SU-DHL-6 (cell line): ENCODE measurements around the gene SH3TC2.

Source experiments
- H2AFZ ChIP-seq: fragments of 200-600 bp; sonication (generic); 2 replicates; pipeline ENCODE4 v1.6.1; 2014; ENCODE audit warnings: low read depth, mild to moderate bottlenecking, moderate library complexity, mixed read lengths, antibody characterized with exemption, low read length; ENCODE audit not compliant: severe bottlenecking
- H3F3A ChIP-seq: fragments of 200-600 bp; shearing (Covaris generic); 2 replicates; pipeline ENCODE4 v1.6.0; 2016; ENCODE audit warnings: antibody characterized with exemption, mild to moderate bottlenecking; ENCODE audit not compliant: insufficient read depth
- H3K27ac ChIP-seq: fragments of 200-600 bp; sonication (generic); 2 replicates; pipeline ENCODE4 v1.5.1; 2016; ENCODE audit warnings: low read depth, mild to moderate bottlenecking, low read length, moderate library complexity, mixed read lengths
- H3K27me3 ChIP-seq: fragments of 200-600 bp; sonication (generic), shearing (Covaris generic); 2 replicates; pipeline ENCODE4 v1.6.0; 2014; ENCODE audit warnings: mild to moderate bottlenecking, low read length
- H3K36me3 ChIP-seq: fragments of 200-600 bp; sonication (generic); 2 replicates; pipeline ENCODE4 v1.6.1; 2014; ENCODE audit warnings: mild to moderate bottlenecking, low read length, mixed read lengths
- H3K4me2 ChIP-seq: fragments of 300-600, 200-600 bp; shearing (Covaris generic), sonication (generic); 2 replicates; pipeline ENCODE4 v1.6.0; 2014; ENCODE audit warnings: low read length, low read depth, mild to moderate bottlenecking; ENCODE audit not compliant: poor library complexity, severe bottlenecking
- H3K4me3 ChIP-seq: fragments of 200-600 bp; sonication (generic); 2 replicates; pipeline ENCODE4 v1.5.1; 2014; ENCODE audit warnings: antibody characterized with exemption, low read length, mild to moderate bottlenecking, mixed read lengths; ENCODE audit not compliant: insufficient read depth, poor library complexity, severe bottlenecking
- H3K79me2 ChIP-seq: fragments of 200-600 bp; sonication (generic); 2 replicates; pipeline ENCODE4 v1.6.1; 2014; ENCODE audit warnings: mild to moderate bottlenecking, low read length, moderate library complexity; ENCODE audit not compliant: insufficient read depth
- H3K9ac ChIP-seq: fragments of 200-600 bp; sonication (generic); 2 replicates; pipeline ENCODE4 v1.7.0; 2014; ENCODE audit warnings: mild to moderate bottlenecking, low read length
- H3K9me2 ChIP-seq: fragments of 200-600 bp; sonication (generic); replicated peaks from 2 replicates; pipeline ENCODE4 v1.6.1; 2014; ENCODE audit warnings: low read length; ENCODE audit not compliant: insufficient read depth
- H3K9me3 ChIP-seq: fragments of 200-600 bp; sonication (generic); 2 replicates; pipeline ENCODE4 v1.6.1; 2014; ENCODE audit warnings: low read length, mixed read lengths; ENCODE audit not compliant: insufficient read depth
- H4K20me1 ChIP-seq: fragments of 200-600 bp; sonication (generic); 2 replicates; pipeline ENCODE4 v1.6.1; 2014; ENCODE audit warnings: low read depth, mild to moderate bottlenecking, antibody characterized with exemption, low read length, moderate library complexity, mixed read lengths
- CTCF ChIP-seq: fragments of 200-600 bp; sonication (generic); IDR thresholded peaks from one replicate; pipeline ENCODE4 v1.5.1; 2017; ENCODE audit warnings: antibody characterized with exemption, mild to moderate bottlenecking, low read length, moderate library complexity; ENCODE audit not compliant: insufficient read depth, poor library complexity, severe bottlenecking
- EZH2phosphoT487 ChIP-seq: fragments of 200-600 bp; sonication (generic), shearing (Covaris generic); conservative IDR thresholded peaks from 2 replicates; pipeline ENCODE4 v1.6.1; 2018; ENCODE audit warnings: mild to moderate bottlenecking, antibody characterized with exemption, low read length, moderate library complexity, mixed read lengths

SH3TC2 gene

DNA sequence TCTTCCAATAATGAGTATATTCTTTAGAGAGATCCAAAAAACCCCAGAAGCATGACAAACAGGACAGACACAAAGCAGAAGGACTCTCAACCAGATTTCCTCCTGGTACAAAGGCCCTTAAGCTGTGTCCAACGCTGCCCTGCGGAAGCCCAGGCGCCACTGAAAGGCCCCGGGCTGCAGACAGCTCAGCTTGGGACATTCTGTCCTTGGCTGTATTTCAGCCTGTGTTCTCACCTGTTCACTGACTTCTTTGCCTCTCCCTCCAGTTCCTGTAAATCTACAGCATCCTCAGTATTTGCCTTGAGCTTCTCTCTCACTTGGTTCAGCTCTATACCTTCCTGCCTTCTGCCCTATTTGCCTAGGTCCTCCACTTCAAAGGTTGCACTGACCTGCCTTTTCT, 96.5 kb downstream of the SH3TC2 start:
- H3K36me3 ChIP-seq: no peaks in the 10 kb centered on the region
- H3K79me2 ChIP-seq: no peaks in the 10 kb centered on the region
- no peaks in the 10 kb centered on the region for H3K9me2 ChIP-seq
- H3K9me3 ChIP-seq: no peaks in the 10 kb centered on the region
- H4K20me1 ChIP-seq: no peaks in the 10 kb centered on the region
- H3K27ac ChIP-seq: no peak overlapping the region
- H3K4me2 ChIP-seq: no peak overlapping the region
- H3K4me3 ChIP-seq: no peak overlapping the region
- no peak overlapping the region for H3K9ac ChIP-seq
- H3K27me3 ChIP-seq: no peaks in the 10 kb centered on the region
- no peaks in the 10 kb centered on the region for H3F3A ChIP-seq
- H2AFZ ChIP-seq: no peak overlapping the region
- no peak for TF ChIP-seq CTCF
- no peak for TF ChIP-seq EZH2phosphoT487

DNA sequence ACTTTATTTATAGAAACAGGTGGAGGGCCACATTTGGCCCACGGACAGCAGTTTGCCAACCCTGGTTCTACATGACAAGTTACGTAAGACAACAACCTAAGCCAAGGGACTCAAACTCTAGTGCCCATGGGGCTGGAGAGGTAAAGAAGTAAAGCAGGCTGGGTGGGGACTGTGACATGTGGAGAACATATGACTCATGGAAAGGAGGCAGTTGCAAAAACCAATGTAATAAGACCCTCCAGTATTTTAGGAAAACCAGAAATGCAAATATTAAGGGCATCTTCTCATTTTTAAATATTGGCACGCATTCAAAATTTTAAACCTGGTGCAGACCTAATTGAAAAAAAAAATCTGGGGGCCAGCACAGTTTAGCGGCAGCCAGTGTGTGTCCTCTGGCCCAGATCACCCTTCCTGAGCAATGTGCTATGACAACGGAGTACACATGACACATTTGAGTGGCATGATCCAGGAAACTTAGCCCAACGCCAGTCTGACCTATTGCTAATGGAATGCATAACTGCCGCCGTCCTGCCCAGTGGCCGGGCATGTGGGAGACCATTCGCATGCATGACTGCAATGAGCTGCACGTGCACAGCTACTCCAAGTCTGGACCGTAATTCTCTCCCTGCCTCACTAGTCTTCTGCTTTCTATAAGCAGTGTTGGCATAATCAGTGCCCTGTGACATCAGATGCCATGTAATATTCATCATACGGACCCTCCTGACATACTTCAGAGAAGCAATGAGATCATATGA, 97.2 kb downstream of the SH3TC2 start:
- H3K27me3 ChIP-seq: no peaks in the 10 kb centered on the region
- no peaks in the 10 kb centered on the region for H3K9me2 ChIP-seq
- H3K79me2 ChIP-seq: no peaks in the 10 kb centered on the region
- no peak overlapping the region for H3K4me3 ChIP-seq
- H3K36me3 ChIP-seq: no peaks in the 10 kb centered on the region
- no peaks in the 10 kb centered on the region for H4K20me1 ChIP-seq
- no peak overlapping the region for H3K9ac ChIP-seq
- no peak overlapping the region for H3K4me2 ChIP-seq
- no peaks in the 10 kb centered on the region for H3F3A ChIP-seq
- no peak overlapping the region for H2AFZ ChIP-seq
- H3K27ac ChIP-seq: no peak overlapping the region
- no peak for TF ChIP-seq EZH2phosphoT487
- TF ChIP-seq CTCF: no peak
- H3K9me3 ChIP-seq: no peaks in the 10 kb centered on the region

DNA sequence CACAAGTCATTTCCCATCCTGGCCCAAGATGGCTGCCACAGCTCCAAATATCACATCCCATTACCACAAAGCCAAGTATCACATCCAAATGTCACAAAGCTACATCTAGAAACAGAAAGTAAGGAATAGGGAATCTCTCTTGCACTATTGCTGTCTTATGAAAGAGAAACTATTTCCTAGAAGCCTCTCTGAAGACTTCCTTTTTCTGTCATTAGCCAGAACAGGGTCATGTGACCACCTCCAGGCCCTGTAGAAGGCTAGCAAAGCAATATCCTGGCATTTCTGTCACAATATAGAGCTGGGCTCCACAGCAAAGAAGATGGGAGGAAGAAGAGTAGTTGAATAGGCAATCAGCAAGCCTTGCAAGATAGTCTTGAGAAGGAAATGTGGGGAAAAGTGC, 99.2 kb downstream of the SH3TC2 start:
- no peak overlapping the region for H3K27ac ChIP-seq
- no peak overlapping the region for H3K4me3 ChIP-seq
- H2AFZ ChIP-seq: no peak overlapping the region
- TF ChIP-seq EZH2phosphoT487 (no peak), CTCF (no peak)
- no peaks in the 10 kb centered on the region for H4K20me1 ChIP-seq
- H3K9me3 ChIP-seq: no peaks in the 10 kb centered on the region
- H3F3A ChIP-seq: no peaks in the 10 kb centered on the region
- H3K9ac ChIP-seq: no peak overlapping the region
- H3K79me2 ChIP-seq: no peaks in the 10 kb centered on the region
- no peaks in the 10 kb centered on the region for H3K9me2 ChIP-seq
- no peaks in the 10 kb centered on the region for H3K36me3 ChIP-seq
- no peak overlapping the region for H3K4me2 ChIP-seq
- no peaks in the 10 kb centered on the region for H3K27me3 ChIP-seq
